Measurements from ENCODE around the gene PTPRU.

DNA sequence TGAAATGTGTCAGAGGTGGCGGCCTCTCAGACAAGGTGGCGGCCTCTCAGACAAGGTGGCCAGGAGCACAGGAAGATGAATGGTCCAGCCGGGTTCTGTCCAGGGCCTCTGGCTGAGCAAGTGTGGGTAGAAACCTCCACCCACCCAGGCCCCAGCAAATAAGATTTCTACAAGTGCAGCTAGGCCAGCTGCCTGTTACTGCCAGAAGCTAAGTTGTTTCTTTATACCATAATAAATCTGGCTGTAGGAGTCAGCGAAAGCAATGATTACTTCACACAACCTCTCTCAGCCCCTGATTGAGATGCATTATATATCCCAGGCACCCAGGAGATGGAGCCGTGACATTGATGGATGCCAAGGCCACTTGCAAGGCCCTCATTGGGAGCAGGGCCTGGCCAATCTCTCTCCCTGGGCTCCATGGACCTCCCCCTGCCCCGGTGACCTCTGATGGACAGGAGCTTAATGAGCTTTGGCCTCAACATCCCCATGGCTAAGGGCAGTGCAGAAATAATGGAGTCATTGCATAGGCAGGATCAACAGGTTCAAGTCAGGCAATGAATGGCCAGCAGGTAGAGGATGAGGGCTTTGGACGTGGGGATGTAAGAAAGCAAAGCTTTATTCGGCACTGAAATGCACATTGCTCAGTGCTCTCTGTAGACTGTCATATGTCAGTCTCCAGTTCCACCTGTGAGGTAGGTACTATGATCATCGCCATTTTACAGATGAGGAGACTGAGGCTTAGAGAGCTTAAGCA, 92.9 kb downstream of the PTPRU start:
- TF ChIP-seq, protein P1, sequence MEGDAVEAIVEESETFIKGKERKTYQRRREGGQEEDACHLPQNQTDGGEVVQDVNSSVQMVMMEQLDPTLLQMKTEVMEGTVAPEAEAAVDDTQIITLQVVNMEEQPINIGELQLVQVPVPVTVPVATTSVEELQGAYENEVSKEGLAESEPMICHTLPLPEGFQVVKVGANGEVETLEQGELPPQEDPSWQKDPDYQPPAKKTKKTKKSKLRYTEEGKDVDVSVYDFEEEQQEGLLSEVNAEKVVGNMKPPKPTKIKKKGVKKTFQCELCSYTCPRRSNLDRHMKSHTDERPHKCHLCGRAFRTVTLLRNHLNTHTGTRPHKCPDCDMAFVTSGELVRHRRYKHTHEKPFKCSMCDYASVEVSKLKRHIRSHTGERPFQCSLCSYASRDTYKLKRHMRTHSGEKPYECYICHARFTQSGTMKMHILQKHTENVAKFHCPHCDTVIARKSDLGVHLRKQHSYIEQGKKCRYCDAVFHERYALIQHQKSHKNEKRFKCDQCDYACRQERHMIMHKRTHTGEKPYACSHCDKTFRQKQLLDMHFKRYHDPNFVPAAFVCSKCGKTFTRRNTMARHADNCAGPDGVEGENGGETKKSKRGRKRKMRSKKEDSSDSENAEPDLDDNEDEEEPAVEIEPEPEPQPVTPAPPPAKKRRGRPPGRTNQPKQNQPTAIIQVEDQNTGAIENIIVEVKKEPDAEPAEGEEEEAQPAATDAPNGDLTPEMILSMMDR (IDR thresholded peaks at IDR 0.05) = no peak
- TF ChIP-seq, protein P2, sequence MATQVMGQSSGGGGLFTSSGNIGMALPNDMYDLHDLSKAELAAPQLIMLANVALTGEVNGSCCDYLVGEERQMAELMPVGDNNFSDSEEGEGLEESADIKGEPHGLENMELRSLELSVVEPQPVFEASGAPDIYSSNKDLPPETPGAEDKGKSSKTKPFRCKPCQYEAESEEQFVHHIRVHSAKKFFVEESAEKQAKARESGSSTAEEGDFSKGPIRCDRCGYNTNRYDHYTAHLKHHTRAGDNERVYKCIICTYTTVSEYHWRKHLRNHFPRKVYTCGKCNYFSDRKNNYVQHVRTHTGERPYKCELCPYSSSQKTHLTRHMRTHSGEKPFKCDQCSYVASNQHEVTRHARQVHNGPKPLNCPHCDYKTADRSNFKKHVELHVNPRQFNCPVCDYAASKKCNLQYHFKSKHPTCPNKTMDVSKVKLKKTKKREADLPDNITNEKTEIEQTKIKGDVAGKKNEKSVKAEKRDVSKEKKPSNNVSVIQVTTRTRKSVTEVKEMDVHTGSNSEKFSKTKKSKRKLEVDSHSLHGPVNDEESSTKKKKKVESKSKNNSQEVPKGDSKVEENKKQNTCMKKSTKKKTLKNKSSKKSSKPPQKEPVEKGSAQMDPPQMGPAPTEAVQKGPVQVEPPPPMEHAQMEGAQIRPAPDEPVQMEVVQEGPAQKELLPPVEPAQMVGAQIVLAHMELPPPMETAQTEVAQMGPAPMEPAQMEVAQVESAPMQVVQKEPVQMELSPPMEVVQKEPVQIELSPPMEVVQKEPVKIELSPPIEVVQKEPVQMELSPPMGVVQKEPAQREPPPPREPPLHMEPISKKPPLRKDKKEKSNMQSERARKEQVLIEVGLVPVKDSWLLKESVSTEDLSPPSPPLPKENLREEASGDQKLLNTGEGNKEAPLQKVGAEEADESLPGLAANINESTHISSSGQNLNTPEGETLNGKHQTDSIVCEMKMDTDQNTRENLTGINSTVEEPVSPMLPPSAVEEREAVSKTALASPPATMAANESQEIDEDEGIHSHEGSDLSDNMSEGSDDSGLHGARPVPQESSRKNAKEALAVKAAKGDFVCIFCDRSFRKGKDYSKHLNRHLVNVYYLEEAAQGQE (IDR thresholded peaks at IDR 0.05; ENCODE audit: low read depth, low read length) = no peak

All from SK-N-SH (cell line).